CD14-positive monocyte (primary cell): ENCODE results near the gene HSPD1. TPM values are rescaled to one million over a fixed set of nuclear protein-coding genes. Genes with fewer than 3 reads are reported as not detected.

Experiments
- DNase-seq, 3 donors: peaks; one replicate each; pipeline ENCODE4 v3.0.0-alpha.2; 2011 to 2022
- H2AFZ ChIP-seq: 2 replicates; pipeline ENCODE4 v1.6.0; 2012; ENCODE audit warnings: mild to moderate bottlenecking, low read depth, low read length, inconsistent platforms; ENCODE audit not compliant: insufficient read depth, poor library complexity, severe bottlenecking
- H3K27ac ChIP-seq, 2 donors: 1 replicate in 1 of 2; 2 replicates in 1 of 2; pipeline ENCODE4 v1.5.1; 2012 to 2013; ENCODE audit warnings: low read length in 2 of 2, control low read depth in 1 of 2, inconsistent platforms in 1 of 2, low read depth in 1 of 2, mild to moderate bottlenecking in 1 of 2
- H3K27me3 ChIP-seq, 2 donors: one replicate each; pipeline versions ENCODE4 v1.6.0 to v1.6.1; 2011 to 2013; ENCODE audit warnings: low read length in 2 of 2; ENCODE audit not compliant: control insufficient read depth in 2 of 2, insufficient read depth in 2 of 2
- H3K36me3 ChIP-seq, 2 donors: replicated peaks in 1 of 2; 1 replicate in 1 of 2; 2 replicates in 1 of 2; pipeline versions ENCODE4 v1.5.1 to v1.6.1; 2012 to 2013; ENCODE audit warnings: low read length in 2 of 2, control low read depth in 1 of 2, inconsistent platforms in 1 of 2, mild to moderate bottlenecking in 1 of 2; ENCODE audit not compliant: insufficient read depth in 2 of 2, control insufficient read depth in 1 of 2
- H3K4me1 ChIP-seq, 2 donors: 1 replicate in 1 of 2; 2 replicates in 1 of 2; pipeline versions ENCODE4 v1.5.1 to v1.6.1; 2012 to 2013; ENCODE audit warnings: low read length in 2 of 2, control low read depth in 1 of 2, inconsistent platforms in 1 of 2, mild to moderate bottlenecking in 1 of 2, moderate library complexity in 1 of 2; ENCODE audit not compliant: insufficient read depth in 2 of 2, control insufficient read depth in 1 of 2
- H3K4me2 ChIP-seq: replicated peaks from 2 replicates; pipeline ENCODE3; 2012; ENCODE audit warnings: low read length, moderate library complexity, mild to moderate bottlenecking; ENCODE audit not compliant: poor library complexity, severe bottlenecking; ENCODE audit errors: extremely low read depth
- H3K4me3 ChIP-seq, 3 experiments: fragments of 200-600 bp in 1 of 3; sonication (generic) in 1 of 3; replicated peaks in 1 of 3; 1 replicate in 2 of 3; 2 replicates in 1 of 3; pipeline ENCODE4 v1.5.1; 2011 to 2013; ENCODE audit warnings: low read length in 3 of 3, mild to moderate bottlenecking in 3 of 3, control low read depth in 2 of 3, low read depth in 2 of 3, inconsistent platforms in 1 of 3, moderate library complexity in 1 of 3
- H3K79me2 ChIP-seq: 2 replicates; pipeline ENCODE4 v1.6.0; 2012; ENCODE audit warnings: mild to moderate bottlenecking, control low read depth, inconsistent platforms, low read length, moderate library complexity; ENCODE audit not compliant: insufficient read depth
- H3K9ac ChIP-seq: 2 replicates; pipeline ENCODE4 v1.6.0; 2017; ENCODE audit warnings: low read length, mild to moderate bottlenecking; ENCODE audit not compliant: insufficient read depth, poor library complexity, severe bottlenecking
- H3K9me3 ChIP-seq, 2 donors: replicated peaks in 1 of 2; 1 replicate in 1 of 2; 2 replicates in 1 of 2; pipeline versions ENCODE4 v1.5.1 to v1.6.1; 2012 to 2013; ENCODE audit warnings: low read length in 2 of 2, control low read depth in 1 of 2; ENCODE audit not compliant: control insufficient read depth in 1 of 2, insufficient read depth in 1 of 2
- H4K20me1 ChIP-seq: 2 replicates; pipeline ENCODE4 v1.6.0; 2012; ENCODE audit warnings: mild to moderate bottlenecking, low read length, control low read depth, moderate library complexity; ENCODE audit not compliant: insufficient read depth
- H3K27ac Mint-ChIP-seq, 7 donors: one replicate each; pipeline ENCODE4 v1.8.0; 2020; ENCODE audit warnings: mild to moderate bottlenecking in 7 of 7, mixed read lengths in 7 of 7, moderate library complexity in 6 of 7, inconsistent platforms in 2 of 7
- H3K27me3 Mint-ChIP-seq, 3 donors: one replicate each; pipeline ENCODE4 v1.8.0; 2021 to 2022; ENCODE audit warnings: low read depth in 3 of 3, mild to moderate bottlenecking in 3 of 3, mixed read lengths in 3 of 3, moderate library complexity in 3 of 3, inconsistent platforms in 1 of 3
- H3K36me3 Mint-ChIP-seq, 2 donors: one replicate each; pipeline ENCODE4 v1.8.0; 2020; ENCODE audit warnings: mixed read lengths in 2 of 2, inconsistent platforms in 1 of 2, mild to moderate bottlenecking in 1 of 2
- H3K4me1 Mint-ChIP-seq: one replicate; pipeline ENCODE4 v1.8.0; 2020; ENCODE audit warnings: mild to moderate bottlenecking, mixed read lengths
- H3K4me3 Mint-ChIP-seq, 2 donors: one replicate each; pipeline ENCODE4 v1.8.0; 2020; ENCODE audit warnings: mild to moderate bottlenecking in 2 of 2, mixed read lengths in 2 of 2, moderate library complexity in 1 of 2
- H3K9me3 Mint-ChIP-seq, 7 donors: one replicate each; pipeline ENCODE4 v1.8.0; 2020 to 2022; ENCODE audit warnings: mixed read lengths in 7 of 7, mild to moderate bottlenecking in 6 of 7, moderate library complexity in 6 of 7, inconsistent platforms in 2 of 7
- CTCF ChIP-seq: fragments of 200-600 bp; IDR thresholded peaks from one replicate; pipeline ENCODE4 v1.8.0; 2022; ENCODE audit warnings: antibody characterized with exemption, mild to moderate bottlenecking
- WGBS: methylation state at CpG from one replicate; pipeline ENCODE4 v1.1.5; 2013; ENCODE audit warnings: missing lambda C conversion rate; ENCODE audit not compliant: insufficient coverage; 5-methylcytosine and 5-hydroxymethylcytosine counted together
- intact Hi-C, 2 donors: fragments of 100-400 bp; cut with micrococcal nuclease; formaldehyde crosslinking; loops; one replicate each; pipeline versions ENCODE4 v1.15.0 to v1.15.1; 2023
- polyA plus RNA-seq, 3 donors: library from polyadenylated mRNA; depleted of rRNA in 1 of 3; unstranded in 2 of 3; stranded (reverse) in 1 of 3; fragments of 300-500 nt in 2 of 3; fragments of >200 nt in 1 of 3; fragmentation: Illumina TruSeq in 2 of 3; gene quantifications; 1 replicate in 2 of 3; 2 replicates in 1 of 3; pipeline ENCODE4 v1.2.3, GENCODE V29; 2012 to 2021
- small RNA-seq: library from RNA; depleted of rRNA; stranded (forward); fragments of <200 nt; gene quantifications from one replicate; pipeline ENCODE3, GENCODE V24; 2012; ENCODE audit warnings: low read depth; ENCODE audit not compliant: insufficient read length

HSPD1 gene
- polyA plus RNA-seq, 3 donors = 42.7 to 62.1 (median 44.5) TPM

GRCh38 chr2:197437380-197437779, 62.3 kb downstream of the HSPD1 start:
- no peaks in the 10 kb centered on the region for H3K36me3 ChIP-seq
- H3K27ac ChIP-seq = no peak overlapping the region
- peaks cover 39% of the 10 kb centered on the region for H3K79me2 ChIP-seq
- Mint-ChIP-seq H3K36me3 (no peaks in the 10 kb centered on the region), H3K4me1 (peaks cover 26% of the 10 kb centered on the region), H3K9me3 (no peaks in the 10 kb centered on the region), H3K4me3 (no peak overlapping the region), H3K27me3 (no peaks in the 10 kb centered on the region), H3K27ac (peak overlapping the region in 1 of 7 donors; percentile 49)
- peaks cover 7% of the 10 kb centered on the region for H4K20me1 ChIP-seq
- H3K4me3 ChIP-seq = no peak overlapping the region
- H3K27me3 ChIP-seq = no peaks in the 10 kb centered on the region
- no peak for TF ChIP-seq CTCF
- no peaks in the 10 kb centered on the region for H3K9me3 ChIP-seq
- no peak overlapping the region for H2AFZ ChIP-seq
- H3K4me2 ChIP-seq = no peak overlapping the region
- intact Hi-C loops = loop anchor here in 1 of 2 donors (5.0 kb wide), 1 partner anchor 65 kb away; the partner anchor contains the start of gene HSPE1
- DNase-seq = no peak
- 100% methylated on average over 2 of the region's 2 CpGs for WGBS
- H3K4me1 ChIP-seq = peaks cover 27 to 28% of the 10 kb centered on the region in 2 donors
- H3K9ac ChIP-seq = no peak overlapping the region

Small RNA genes lying within 50 kb of the gene (small RNA-seq; reads per million reads assigned to genes)
- not detected for gene AC020550.1
- not detected for gene RNU6-1029P

Other genes with a start within 250 kb of the HSPD1 start
- 10 to 100 TPM; 55.7 to 91.9 (median 64.9) TPM for gene ANKRD44, start 189.1 kb downstream of the HSPD1 start, polyA plus RNA-seq
- gene SF3B1, start 64.8 kb downstream of the HSPD1 start, polyA plus RNA-seq = 100 to 1,000 TPM; 105 to 494 (median 152) TPM
- gene COQ10B, start 46.3 kb downstream of the HSPD1 start, polyA plus RNA-seq = 10 to 100 TPM in 2 of 3 donors, 1 to 10 TPM in 1; 6.7 to 46.6 (median 38.3) TPM
- gene HSPE1, start 539 bp upstream of the HSPD1 start, polyA plus RNA-seq = 10 to 100 TPM; 25.2 to 46.2 (median 44.9) TPM
- gene MOB4, start 16.2 kb upstream of the HSPD1 start, polyA plus RNA-seq = 10 to 100 TPM; 14.8 to 32.4 (median 30.4) TPM
- gene RFTN2, start 175.7 kb upstream of the HSPD1 start, polyA plus RNA-seq = under 1 TPM in 1 of 3 donors, not detected in 2; 0.02 TPM
- 1 to 10 TPM in 1 of 3 donors, under 1 TPM in 2; 0.66 to 1.3 (median 0.93) TPM for gene MARS2, start 205.5 kb upstream of the HSPD1 start, polyA plus RNA-seq